ENCODE data around the gene PPM1G. TPM values are rescaled to one million over a fixed set of nuclear protein-coding genes. Genes with fewer than 3 reads are reported as not detected.
A peak's percentile ranks its signal among the peaks of the same experiment; 100 is the strongest.
"Not testable (repeated sequence)": the region's sequence is repeated elsewhere in the genome, so short reads cannot be mapped to it uniquely, and the experiment has no call there.

The PPM1G gene
- total RNA-seq, 1 donor from 2014 or later, result 51.8 TPM

DNA sequence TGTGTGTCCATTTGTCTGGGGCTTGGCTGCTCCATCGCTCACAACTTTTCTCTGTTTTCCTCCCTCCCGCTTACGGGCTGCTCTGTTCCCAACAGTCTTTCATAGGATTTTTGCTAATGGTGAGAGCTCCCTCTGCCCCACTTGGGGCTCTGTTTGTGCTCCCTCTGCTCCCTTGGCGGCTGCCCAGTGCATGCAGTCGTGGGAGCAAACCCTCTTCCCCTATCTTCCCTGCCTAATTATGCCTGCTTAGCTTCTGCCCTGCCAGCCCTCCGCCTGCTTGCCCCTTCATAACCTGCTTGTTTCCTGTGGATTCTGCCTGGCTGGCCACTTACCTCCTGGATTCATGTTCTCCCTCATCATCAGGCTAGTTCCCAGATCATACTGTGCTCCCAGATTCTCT is 26.2 kb upstream of the PPM1G start:
- H3K27ac ChIP-seq, result no peak overlapping the region
- peaks cover 16% of the 10 kb centered on the region for H3K4me1 ChIP-seq
- peaks cover 80% of the 10 kb centered on the region for H3K36me3 ChIP-seq
- H3K4me3 ChIP-seq, result no peak overlapping the region
- intact Hi-C loops (cut with DNase I), result no loop called here
- ATAC-seq (no peak), DNase-seq (no peak)
- H3K27me3 ChIP-seq, result no peaks in the 10 kb centered on the region
- H3K9me3 ChIP-seq, result no peaks in the 10 kb centered on the region
- TF ChIP-seq, protein P1, sequence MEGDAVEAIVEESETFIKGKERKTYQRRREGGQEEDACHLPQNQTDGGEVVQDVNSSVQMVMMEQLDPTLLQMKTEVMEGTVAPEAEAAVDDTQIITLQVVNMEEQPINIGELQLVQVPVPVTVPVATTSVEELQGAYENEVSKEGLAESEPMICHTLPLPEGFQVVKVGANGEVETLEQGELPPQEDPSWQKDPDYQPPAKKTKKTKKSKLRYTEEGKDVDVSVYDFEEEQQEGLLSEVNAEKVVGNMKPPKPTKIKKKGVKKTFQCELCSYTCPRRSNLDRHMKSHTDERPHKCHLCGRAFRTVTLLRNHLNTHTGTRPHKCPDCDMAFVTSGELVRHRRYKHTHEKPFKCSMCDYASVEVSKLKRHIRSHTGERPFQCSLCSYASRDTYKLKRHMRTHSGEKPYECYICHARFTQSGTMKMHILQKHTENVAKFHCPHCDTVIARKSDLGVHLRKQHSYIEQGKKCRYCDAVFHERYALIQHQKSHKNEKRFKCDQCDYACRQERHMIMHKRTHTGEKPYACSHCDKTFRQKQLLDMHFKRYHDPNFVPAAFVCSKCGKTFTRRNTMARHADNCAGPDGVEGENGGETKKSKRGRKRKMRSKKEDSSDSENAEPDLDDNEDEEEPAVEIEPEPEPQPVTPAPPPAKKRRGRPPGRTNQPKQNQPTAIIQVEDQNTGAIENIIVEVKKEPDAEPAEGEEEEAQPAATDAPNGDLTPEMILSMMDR (IDR thresholded peaks at IDR 0.05), result no peak

DNA sequence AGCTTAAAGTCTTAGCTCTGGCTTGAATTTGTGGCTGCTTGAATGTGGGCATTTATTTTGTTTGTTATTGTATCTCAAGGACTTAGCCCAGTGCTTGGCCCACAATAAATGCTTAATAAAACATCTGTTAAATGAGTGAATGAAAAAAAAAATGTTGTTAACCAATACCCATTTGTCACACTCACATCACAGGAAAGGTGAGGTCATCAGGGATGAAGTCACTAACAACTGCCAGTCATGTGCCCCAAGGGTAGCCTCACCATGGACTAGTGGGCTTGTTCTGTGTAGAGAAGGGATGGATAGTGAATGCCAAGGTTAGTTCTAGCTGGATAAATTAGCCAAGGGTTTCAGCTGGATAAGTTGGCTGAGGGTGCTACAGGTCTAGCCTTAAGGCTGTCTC is 22.0 kb upstream of the PPM1G start:
- H3K27me3 ChIP-seq, result no peaks in the 10 kb centered on the region
- ATAC-seq (no peak), DNase-seq (no peak)
- peaks cover 38% of the 10 kb centered on the region for H3K36me3 ChIP-seq
- H3K4me1 ChIP-seq, result peaks cover 33% of the 10 kb centered on the region
- H3K27ac ChIP-seq, result no peak overlapping the region
- TF ChIP-seq, protein P1 (IDR thresholded peaks at IDR 0.05), result no peak
- no peak overlapping the region for H3K4me3 ChIP-seq
- no peaks in the 10 kb centered on the region for H3K9me3 ChIP-seq
- intact Hi-C loops (cut with DNase I), result no loop called here

DNA sequence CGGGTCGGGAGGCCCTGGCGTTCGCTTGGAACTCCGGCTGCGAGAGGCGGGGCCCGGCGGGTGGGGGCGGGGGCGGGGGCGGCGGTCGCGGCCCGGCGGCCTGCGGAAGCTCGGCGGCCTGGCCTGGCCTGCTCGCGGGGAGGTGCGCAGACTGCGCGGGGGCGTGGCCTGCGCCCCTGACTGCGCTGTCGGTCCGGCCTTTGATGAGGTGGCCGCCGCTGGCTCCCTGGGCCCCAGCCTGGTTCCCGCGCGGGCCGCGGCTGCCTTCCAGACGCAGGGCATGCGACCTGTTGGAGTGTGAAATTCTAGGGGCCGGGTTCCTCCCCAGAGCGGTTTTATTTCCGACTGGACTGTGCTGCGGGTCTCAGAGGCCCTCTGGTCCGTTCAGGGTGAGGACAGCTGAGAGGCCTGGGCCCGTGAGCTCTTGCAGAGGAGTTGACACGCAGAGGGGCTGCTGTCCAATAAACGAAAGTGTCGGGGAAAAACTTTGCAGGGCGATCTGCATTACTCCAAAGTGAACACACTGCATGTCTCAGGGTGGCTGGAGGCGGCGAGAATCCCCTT is 19.7 kb upstream of the PPM1G start:
- Histone ChIP-seq H3K4me1 (peaks cover 33% of the 10 kb centered on the region), H3K36me3 (peaks cover 15% of the 10 kb centered on the region), H3K27ac (peak overlapping the region; percentile 98), H3K27me3 (no peaks in the 10 kb centered on the region), H3K9me3 (no peaks in the 10 kb centered on the region), H3K4me3 (peak overlapping the region; percentile 96)
- intact Hi-C loops (cut with DNase I), result no loop called here
- DNase-seq (peak; percentile 94), ATAC-seq (peak; percentile 92)
- TF ChIP-seq, protein P1 (IDR thresholded peaks at IDR 0.05), result no peak

GRCh38 chr2:27428213-27428977 is 19.0 kb upstream of the PPM1G start, which contains the start of gene NRBP1:
Gene NRBP1, plus strand, starts transcription at chr2:27428631. Its CDS starts 4,643 bp downstream, at chr2:27433274.
- Histone ChIP-seq H3K27me3 (no peaks in the 10 kb centered on the region), H3K4me3 (peak within 1 kb of the TSS; percentile 96), H3K27ac (peak within 1 kb of the TSS; percentile 98), H3K4me1 (peaks cover 33% of the 10 kb centered on the region), H3K9me3 (no peaks in the 10 kb centered on the region), H3K36me3 (peaks cover 8% of the 10 kb centered on the region)
- DNase-seq, result peak; percentile 97
- peak; percentile 97 for ATAC-seq
- TF ChIP-seq, protein P1 (IDR thresholded peaks at IDR 0.05), result no peak
- intact Hi-C loops (cut with DNase I), result no loop called here

DNA sequence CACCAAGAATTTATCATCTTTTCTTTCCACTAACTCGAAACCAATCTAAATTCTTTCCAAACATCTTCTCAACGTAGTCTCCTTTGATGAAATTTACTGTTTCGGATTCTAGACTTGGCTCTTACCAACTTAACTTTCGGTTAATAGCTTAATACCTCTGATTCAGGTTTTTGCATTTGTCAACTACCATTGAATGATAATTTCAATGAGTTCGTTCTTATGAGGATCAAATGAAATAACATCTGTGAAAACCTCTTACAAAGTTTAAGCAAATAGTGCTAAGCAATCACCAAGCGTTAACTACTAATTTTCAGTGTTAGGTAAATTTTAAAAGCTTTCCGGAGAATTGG is 18.4 kb upstream of the PPM1G start:
- H3K36me3 ChIP-seq, result peaks cover 2% of the 10 kb centered on the region
- peak overlapping the region; percentile 96 for H3K4me3 ChIP-seq
- DNase-seq (no peak), ATAC-seq (no peak)
- TF ChIP-seq, protein P1 (IDR thresholded peaks at IDR 0.05), result no peak
- peaks cover 33% of the 10 kb centered on the region for H3K4me1 ChIP-seq
- no peaks in the 10 kb centered on the region for H3K27me3 ChIP-seq
- no peaks in the 10 kb centered on the region for H3K9me3 ChIP-seq
- peak overlapping the region; percentile 98 for H3K27ac ChIP-seq
- intact Hi-C loops (cut with DNase I), result no loop called here

GRCh38 chr2:27425039-27425438 is 15.6 kb upstream of the PPM1G start:
- H3K9me3 ChIP-seq; H3K36me3 ChIP-seq; H3K27me3 ChIP-seq; DNase-seq; H3K4me3 ChIP-seq; intact Hi-C loops (cut with DNase I); H3K27ac ChIP-seq; ATAC-seq: not testable (repeated sequence)
- peaks cover 11% of the 10 kb centered on the region for H3K4me1 ChIP-seq
